GM12865 (cell line): Measurements from ENCODE around the gene PPP1R13B.

Experiments
- DNase-seq: peaks from one replicate; pipeline ENCODE4 v3.0.0; 2010; ENCODE audit warnings: low read depth
- H3K4me3 ChIP-seq: 2 replicates; pipeline ENCODE4 v1.5.1; 2011; ENCODE audit warnings: mild to moderate bottlenecking, low read depth, low read length, control low read depth
- TF ChIP-seq, protein P1 (sequence below): IDR thresholded peaks from 2 replicates; pipeline ENCODE4 v1.5.1; 2011; ENCODE audit warnings: low read length, control low read depth, low read depth, inconsistent platforms; ENCODE audit not compliant: insufficient read depth; ENCODE audit errors: missing control alignments

PPP1R13B gene

GRCh38 chr14:103885509-103885932, 38.1 kb upstream of the PPP1R13B start:
- H3K4me3 ChIP-seq, result no peak overlapping the region
- TF ChIP-seq, protein P1, sequence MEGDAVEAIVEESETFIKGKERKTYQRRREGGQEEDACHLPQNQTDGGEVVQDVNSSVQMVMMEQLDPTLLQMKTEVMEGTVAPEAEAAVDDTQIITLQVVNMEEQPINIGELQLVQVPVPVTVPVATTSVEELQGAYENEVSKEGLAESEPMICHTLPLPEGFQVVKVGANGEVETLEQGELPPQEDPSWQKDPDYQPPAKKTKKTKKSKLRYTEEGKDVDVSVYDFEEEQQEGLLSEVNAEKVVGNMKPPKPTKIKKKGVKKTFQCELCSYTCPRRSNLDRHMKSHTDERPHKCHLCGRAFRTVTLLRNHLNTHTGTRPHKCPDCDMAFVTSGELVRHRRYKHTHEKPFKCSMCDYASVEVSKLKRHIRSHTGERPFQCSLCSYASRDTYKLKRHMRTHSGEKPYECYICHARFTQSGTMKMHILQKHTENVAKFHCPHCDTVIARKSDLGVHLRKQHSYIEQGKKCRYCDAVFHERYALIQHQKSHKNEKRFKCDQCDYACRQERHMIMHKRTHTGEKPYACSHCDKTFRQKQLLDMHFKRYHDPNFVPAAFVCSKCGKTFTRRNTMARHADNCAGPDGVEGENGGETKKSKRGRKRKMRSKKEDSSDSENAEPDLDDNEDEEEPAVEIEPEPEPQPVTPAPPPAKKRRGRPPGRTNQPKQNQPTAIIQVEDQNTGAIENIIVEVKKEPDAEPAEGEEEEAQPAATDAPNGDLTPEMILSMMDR, result no peak
- no peak for DNase-seq

DNA sequence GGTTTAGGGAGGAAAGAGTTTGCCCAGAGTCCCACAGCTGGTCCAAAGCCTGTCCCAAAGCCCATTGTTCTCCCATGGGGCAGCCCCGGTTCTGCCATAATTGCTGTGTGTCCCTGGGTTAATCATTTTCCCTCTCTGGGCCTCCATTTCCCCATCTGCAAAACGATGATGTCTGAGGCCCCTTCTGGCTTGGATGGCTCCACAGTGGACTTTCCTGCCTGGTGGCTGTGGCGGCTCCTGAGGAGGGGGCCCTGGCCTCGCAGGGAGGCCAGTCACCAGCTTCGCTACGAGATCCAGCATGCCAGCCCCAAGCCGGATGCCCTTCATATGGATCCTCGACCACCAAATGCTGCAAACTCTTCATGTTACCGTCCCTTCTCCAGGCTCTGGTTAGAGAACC, 37.5 kb upstream of the PPP1R13B start:
- DNase-seq, result no peak
- TF ChIP-seq, protein P1, result no peak
- no peak overlapping the region for H3K4me3 ChIP-seq

GRCh38 chr14:103883263-103883523, 35.8 kb upstream of the PPP1R13B start:
- H3K4me3 ChIP-seq, result no peak overlapping the region
- no peak for DNase-seq
- TF ChIP-seq, protein P1, result no peak

GRCh38 chr14:103882503-103883262, 35.3 kb upstream of the PPP1R13B start:
- H3K4me3 ChIP-seq, result no peak overlapping the region
- no peak for DNase-seq
- TF ChIP-seq, protein P1, result no peak

DNA sequence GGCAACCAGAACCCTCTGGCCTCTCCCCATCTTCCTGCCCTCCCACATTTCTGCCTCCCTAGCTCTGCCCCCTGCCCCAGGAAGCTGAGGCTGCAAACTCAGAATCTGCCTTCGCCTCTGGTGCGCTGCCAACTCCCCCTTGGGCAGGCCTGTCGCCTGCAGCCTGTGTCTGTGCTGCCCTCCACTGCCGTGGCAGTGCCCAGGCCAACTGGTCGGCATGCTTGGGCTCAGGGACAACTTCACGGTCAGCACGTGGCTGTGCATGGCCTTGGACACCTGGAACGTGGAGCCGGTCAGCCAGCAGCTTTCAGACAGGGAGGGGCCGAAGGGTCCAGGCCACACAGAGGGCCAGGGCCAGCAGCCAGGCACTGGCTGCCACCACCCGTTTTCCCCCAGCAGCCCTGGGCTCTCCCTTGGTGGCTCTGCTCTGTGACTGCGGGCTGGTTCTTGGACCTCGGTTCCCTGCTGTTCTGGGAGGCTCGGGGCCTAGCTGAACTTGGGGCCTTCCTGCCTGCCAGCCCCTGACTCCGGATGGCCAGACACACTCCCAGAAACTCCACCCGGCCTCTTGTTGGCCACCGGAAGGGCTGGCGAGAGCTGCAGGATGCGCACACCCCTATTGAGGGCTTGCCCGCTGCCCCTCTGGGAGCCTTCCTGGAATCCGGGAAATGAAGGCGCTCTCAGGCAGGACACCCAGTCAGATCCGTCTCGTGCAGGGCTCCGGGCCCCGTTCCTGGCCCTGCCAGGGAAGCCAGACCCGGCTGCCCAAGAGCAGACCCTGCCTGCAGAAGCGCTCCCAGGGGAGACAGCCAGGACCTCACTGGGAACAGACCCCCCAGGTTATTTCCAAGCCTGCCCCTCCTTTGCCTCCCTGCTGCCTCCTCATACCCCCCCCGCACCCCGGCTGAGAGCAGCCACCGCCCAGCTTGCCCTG, 34.2 kb upstream of the PPP1R13B start:
- no peak for DNase-seq
- no peak overlapping the region for H3K4me3 ChIP-seq
- TF ChIP-seq, protein P1, result no peak

DNA sequence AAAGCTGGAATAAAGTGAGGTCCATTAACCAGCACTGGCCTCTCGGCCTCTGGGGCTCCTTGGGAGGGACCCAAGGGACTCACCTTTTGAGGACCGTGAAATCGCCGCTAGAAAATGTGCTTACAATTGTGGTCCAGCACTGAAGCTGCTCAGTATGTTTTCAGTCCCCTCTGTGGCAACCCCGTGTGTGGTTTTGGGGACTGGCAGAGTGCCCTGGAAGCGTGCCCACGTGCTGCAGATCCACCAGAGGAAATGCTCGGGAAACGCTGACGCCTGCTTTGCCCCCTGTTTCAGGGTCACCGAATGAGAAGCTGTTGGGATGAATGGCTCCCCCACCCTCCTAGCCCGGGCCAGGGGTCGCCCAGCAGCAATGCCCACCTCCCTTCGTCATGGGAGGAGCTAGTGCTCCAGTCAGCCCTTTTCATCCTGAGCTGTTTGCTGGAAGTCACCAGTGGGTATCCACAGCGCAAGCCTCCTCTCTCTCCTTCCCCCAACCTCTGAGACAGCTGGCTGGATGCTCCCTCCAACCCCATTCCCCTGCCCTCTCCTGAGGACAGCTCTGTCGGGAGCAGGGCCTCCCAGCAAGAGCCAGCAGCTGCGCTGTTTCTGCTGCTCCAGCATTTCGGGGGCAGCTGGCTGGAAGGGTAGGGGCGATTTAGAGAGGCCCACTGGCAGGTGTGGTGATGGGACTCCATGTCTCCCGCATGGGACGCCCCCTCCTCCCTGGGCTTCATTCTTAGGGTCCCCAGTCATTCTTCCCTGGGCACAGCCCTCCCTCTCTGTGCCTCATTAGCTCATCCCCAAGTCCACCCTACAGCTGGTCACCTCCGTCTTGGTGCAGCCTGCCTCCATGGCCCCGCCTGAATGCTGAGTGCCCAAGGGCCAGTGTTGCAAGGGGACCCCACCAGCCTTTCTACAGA, 33.2 kb upstream of the PPP1R13B start:
- H3K4me3 ChIP-seq, result no peak overlapping the region
- DNase-seq, result no peak
- TF ChIP-seq, protein P1, result no peak
